ENCODE measurements around the gene COPA. TPM values are rescaled to one million over a fixed set of nuclear protein-coding genes. Genes with fewer than 3 reads are reported as not detected.

The COPA gene
- total RNA-seq, 2 donors from 2014 or later = 154 to 163 TPM

DNA sequence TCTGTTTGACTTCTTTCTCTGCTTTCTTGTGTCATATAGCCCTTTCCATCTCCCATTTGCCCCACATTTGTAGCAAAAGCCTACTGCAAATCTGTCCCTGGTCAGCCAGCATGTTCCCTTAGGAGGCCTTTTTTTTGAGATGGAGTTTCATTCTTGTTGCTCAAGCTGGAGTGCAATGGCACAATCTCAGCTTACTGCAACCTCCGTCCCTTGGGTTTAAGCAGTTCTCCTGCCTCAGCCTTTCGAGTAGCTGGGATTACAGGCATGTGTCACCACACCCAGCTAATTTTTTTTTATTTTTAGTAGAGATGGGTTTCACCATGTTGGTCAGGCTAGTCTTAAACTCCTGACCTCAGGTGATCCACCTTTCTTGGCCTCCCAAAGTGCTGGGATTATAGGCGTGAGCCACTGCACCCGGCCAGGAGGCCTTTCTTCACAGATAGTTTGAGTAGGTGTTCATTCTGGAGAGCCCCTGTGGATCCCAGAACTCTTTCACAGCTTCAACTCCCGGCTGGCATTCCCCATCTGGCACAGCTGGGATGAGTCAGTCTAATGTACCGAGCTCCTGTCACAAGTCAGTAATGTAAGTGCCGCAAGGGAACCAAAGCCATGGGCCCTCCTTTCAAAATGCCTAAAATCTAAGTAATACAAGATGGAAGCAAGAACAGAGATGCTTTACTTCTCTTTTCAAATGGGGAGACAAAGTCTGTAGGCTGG lies 14.4 kb upstream of the COPA start:
- H3K4me3 ChIP-seq = no peak overlapping the region
- intact Hi-C loops (cut with DNase I) = no loop called here
- H3K27me3 ChIP-seq = no peaks in the 10 kb centered on the region
- no peak for DNase-seq
- H3K9ac ChIP-seq (ENCODE audit: low read depth in 2 of 2, low read length in 2 of 2) = no peak overlapping the region
- no peak overlapping the region for H3K27ac ChIP-seq
- no peaks in the 10 kb centered on the region for H3K9me3 ChIP-seq
- H3K4me1 ChIP-seq = no peaks in the 10 kb centered on the region
- TF ChIP-seq, protein P1, sequence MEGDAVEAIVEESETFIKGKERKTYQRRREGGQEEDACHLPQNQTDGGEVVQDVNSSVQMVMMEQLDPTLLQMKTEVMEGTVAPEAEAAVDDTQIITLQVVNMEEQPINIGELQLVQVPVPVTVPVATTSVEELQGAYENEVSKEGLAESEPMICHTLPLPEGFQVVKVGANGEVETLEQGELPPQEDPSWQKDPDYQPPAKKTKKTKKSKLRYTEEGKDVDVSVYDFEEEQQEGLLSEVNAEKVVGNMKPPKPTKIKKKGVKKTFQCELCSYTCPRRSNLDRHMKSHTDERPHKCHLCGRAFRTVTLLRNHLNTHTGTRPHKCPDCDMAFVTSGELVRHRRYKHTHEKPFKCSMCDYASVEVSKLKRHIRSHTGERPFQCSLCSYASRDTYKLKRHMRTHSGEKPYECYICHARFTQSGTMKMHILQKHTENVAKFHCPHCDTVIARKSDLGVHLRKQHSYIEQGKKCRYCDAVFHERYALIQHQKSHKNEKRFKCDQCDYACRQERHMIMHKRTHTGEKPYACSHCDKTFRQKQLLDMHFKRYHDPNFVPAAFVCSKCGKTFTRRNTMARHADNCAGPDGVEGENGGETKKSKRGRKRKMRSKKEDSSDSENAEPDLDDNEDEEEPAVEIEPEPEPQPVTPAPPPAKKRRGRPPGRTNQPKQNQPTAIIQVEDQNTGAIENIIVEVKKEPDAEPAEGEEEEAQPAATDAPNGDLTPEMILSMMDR (IDR thresholded peaks at IDR 0.05) = no peak
- H3K36me3 ChIP-seq = peaks cover 33% of the 10 kb centered on the region

GRCh38 chr1:160354388-160354985 lies 11.4 kb upstream of the COPA start:
- Histone ChIP-seq H3K4me1 (no peaks in the 10 kb centered on the region), H3K36me3 (peaks cover 45% of the 10 kb centered on the region), H3K9ac (ENCODE audit: low read depth in 2 of 2, low read length in 2 of 2) (no peak overlapping the region), H3K27ac (no peak overlapping the region), H3K4me3 (no peak overlapping the region), H3K27me3 (no peaks in the 10 kb centered on the region), H3K9me3 (no peaks in the 10 kb centered on the region)
- TF ChIP-seq, protein P1 (IDR thresholded peaks at IDR 0.05) = peak; percentile 19
- no peak for DNase-seq
- intact Hi-C loops (cut with DNase I) = loop anchor here (2.0 kb wide), 1 partner anchor 60 kb away; no protein-coding TSS in a partner anchor

GRCh38 chr1:160353223-160353622 lies 10.2 kb upstream of the COPA start:
- no peaks in the 10 kb centered on the region for H3K4me1 ChIP-seq
- TF ChIP-seq, protein P1 (IDR thresholded peaks at IDR 0.05) = no peak
- H3K9ac ChIP-seq (ENCODE audit: low read depth in 2 of 2, low read length in 2 of 2) = no peak overlapping the region
- H3K27me3 ChIP-seq = no peaks in the 10 kb centered on the region
- no peaks in the 10 kb centered on the region for H3K9me3 ChIP-seq
- H3K4me3 ChIP-seq = no peak overlapping the region
- peaks cover 45% of the 10 kb centered on the region for H3K36me3 ChIP-seq
- intact Hi-C loops (cut with DNase I) = no loop called here
- no peak for DNase-seq
- no peak overlapping the region for H3K27ac ChIP-seq

- Histone ChIP-seq H3K27me3 (no peaks in the 10 kb centered on the region), H3K27ac (no peak overlapping the region), H3K4me3 (no peak overlapping the region), H3K4me1 (no peaks in the 10 kb centered on the region), H3K9ac (ENCODE audit: low read depth in 2 of 2, low read length in 2 of 2) (no peak overlapping the region), H3K36me3 (peaks cover 43% of the 10 kb centered on the region), H3K9me3 (no peaks in the 10 kb centered on the region)
- no peak for DNase-seq
- intact Hi-C loops (cut with DNase I) = no loop called here
- TF ChIP-seq, protein P1 (IDR thresholded peaks at IDR 0.05) = no peak
Observed at GRCh38 chr1:160352555-160352954, 9.5 kb upstream of the COPA start.

- DNase-seq = no peak
- no peak overlapping the region for H3K27ac ChIP-seq
- H3K27me3 ChIP-seq = no peaks in the 10 kb centered on the region
- peaks cover 34% of the 10 kb centered on the region for H3K36me3 ChIP-seq
- intact Hi-C loops (cut with DNase I) = no loop called here
- H3K9me3 ChIP-seq = no peaks in the 10 kb centered on the region
- no peaks in the 10 kb centered on the region for H3K4me1 ChIP-seq
- no peak overlapping the region for H3K9ac ChIP-seq (ENCODE audit: low read depth in 2 of 2, low read length in 2 of 2)
- no peak overlapping the region for H3K4me3 ChIP-seq
- TF ChIP-seq, protein P1 (IDR thresholded peaks at IDR 0.05) = no peak
Observed at GRCh38 chr1:160351629-160352028, 8.6 kb upstream of the COPA start.
